GM19438 (cell line): ENCODE data around the gene NTRK2.

Experiments
- ATAC-seq: cut with Tn5 transposase; IDR thresholded peaks from one replicate; pipeline ENCODE4 v1.9.1; 2021; ENCODE audit warnings: low read depth; ENCODE audit not compliant: unreplicated experiment

The NTRK2 gene

GRCh38 chr9:84731696-84732095 lies 62.2 kb downstream of the NTRK2 start:
- no peak for ATAC-seq

GRCh38 chr9:84736081-84736480 lies 66.6 kb downstream of the NTRK2 start:
- no peak for ATAC-seq

GRCh38 chr9:84736536-84736935 lies 67.0 kb downstream of the NTRK2 start:
- no peak for ATAC-seq

GRCh38 chr9:84738353-84738752 lies 68.8 kb downstream of the NTRK2 start:
- no peak for ATAC-seq

- no peak for ATAC-seq
These were observed 72.7 kb downstream of the NTRK2 start for GRCh38 chr9:84742261-84742660.

- ATAC-seq: no peak
These were observed 74.7 kb downstream of the NTRK2 start for GRCh38 chr9:84744195-84744594.

- ATAC-seq: no peak
These were observed 75.2 kb downstream of the NTRK2 start for GRCh38 chr9:84744726-84745125.

- peak; percentile 66 for ATAC-seq
These were observed 78.6 kb downstream of the NTRK2 start for GRCh38 chr9:84748112-84748511.

- ATAC-seq: no peak
These were observed 80.8 kb downstream of the NTRK2 start for GRCh38 chr9:84750152-84750865.

- ATAC-seq: no peak
These were observed 82.4 kb downstream of the NTRK2 start for GRCh38 chr9:84751921-84752320.

- ATAC-seq: no peak
These were observed 84.9 kb downstream of the NTRK2 start for GRCh38 chr9:84754461-84754860.

GRCh38 chr9:84754881-84755280 lies 85.4 kb downstream of the NTRK2 start:
- no peak for ATAC-seq

- no peak for ATAC-seq
These were observed 85.9 kb downstream of the NTRK2 start for GRCh38 chr9:84755380-84755779.

GRCh38 chr9:84756171-84756570 lies 86.6 kb downstream of the NTRK2 start:
- ATAC-seq: no peak

- ATAC-seq: no peak
These were observed 87.2 kb downstream of the NTRK2 start for GRCh38 chr9:84756731-84757130.

GRCh38 chr9:84758817-84759216 lies 89.3 kb downstream of the NTRK2 start:
- ATAC-seq: peak; percentile 5

GRCh38 chr9:84759300-84759750 lies 89.8 kb downstream of the NTRK2 start:
- ATAC-seq: peak; percentile 44

GRCh38 chr9:84759804-84760203 lies 90.3 kb downstream of the NTRK2 start:
- no peak for ATAC-seq

GRCh38 chr9:84761137-84761808 lies 91.7 kb downstream of the NTRK2 start:
- ATAC-seq: no peak

GRCh38 chr9:84772511-84772910 lies 103.0 kb downstream of the NTRK2 start:
- no peak for ATAC-seq

GRCh38 chr9:84773022-84773421 lies 103.5 kb downstream of the NTRK2 start:
- ATAC-seq: no peak

- no peak for ATAC-seq
These were observed 105.6 kb downstream of the NTRK2 start for GRCh38 chr9:84775056-84775643.
